ENCODE measurements around the gene MVB12A. TPM values are rescaled to one million over a fixed set of nuclear protein-coding genes. Genes with fewer than 3 reads are reported as not detected.

The MVB12A gene
- total RNA-seq, 2 experiments from 2014 or later = 36.5 to 42.4 TPM

- POLR2A ChIA-PET = no interaction called here
- intact Hi-C loops (cut with micrococcal nuclease) = loop anchor here (5.0 kb wide), 1 partner anchor 130 kb away; the partner anchor contains the start of gene GTPBP3
These were observed 47.8 kb downstream of the MVB12A start for GRCh38 chr19:17467471-17468301.

GRCh38 chr19:17468302-17469091 is 48.6 kb downstream of the MVB12A start:
- intact Hi-C loops (cut with micrococcal nuclease) = loop anchor here (5.0 kb wide), 1 partner anchor 131 kb away; the partner anchor contains the start of gene GTPBP3
- Mint-ChIP-seq H3K4me1 (ENCODE audit: low read depth) (peaks cover 25% of the 10 kb centered on the region), H3K27me3 (no peaks in the 10 kb centered on the region), H3K36me3 (no peaks in the 10 kb centered on the region), H3K27ac (no peak overlapping the region), H3K9me3 (no peaks in the 10 kb centered on the region), H3K4me3 (peak overlapping the region; percentile 90)
- POLR2A ChIA-PET = interaction anchor here (0.5 kb wide), 1 partner anchor 63 kb away, joined by 3 read pairs; the partner anchor contains the start of gene BST2
- no peak for DNase-seq
- CTCF ChIA-PET = interaction anchor here (0.7 to 1.4 kb wide), 4 partner anchors 20 to 74 kb away, joined by 3 to 4 read pairs (median 4); partner anchors contain the start of genes BST2, PGLS and TMEM221

More at GRCh38 chr19:17467471-17468301, 47.8 kb downstream of the MVB12A start:
- H3K4me3 Mint-ChIP-seq = no peak overlapping the region
- H3K36me3 Mint-ChIP-seq = no peaks in the 10 kb centered on the region
- H3K9me3 Mint-ChIP-seq = no peaks in the 10 kb centered on the region
- peaks cover 18% of the 10 kb centered on the region for H3K4me1 Mint-ChIP-seq (ENCODE audit: low read depth)
- no peaks in the 10 kb centered on the region for H3K27me3 Mint-ChIP-seq
- no peak overlapping the region for H3K27ac Mint-ChIP-seq
- DNase-seq = no peak
- CTCF ChIA-PET = interaction anchor here (0.6 to 4.1 kb wide), 11 partner anchors 19 to 158 kb away, joined by 3 to 23 read pairs (median 4); partner anchors contain the start of genes DDA1 and TMEM221

GRCh38 chr19:17469092-17469480 is 49.2 kb downstream of the MVB12A start:
- peak overlapping the region; percentile 90 for H3K4me3 Mint-ChIP-seq
- H3K4me1 Mint-ChIP-seq (ENCODE audit: low read depth) = peaks cover 25% of the 10 kb centered on the region
- H3K9me3 Mint-ChIP-seq = no peaks in the 10 kb centered on the region
- H3K36me3 Mint-ChIP-seq = no peaks in the 10 kb centered on the region
- CTCF ChIA-PET = interaction anchor here (0.7 to 1.1 kb wide), 2 partner anchors 42 to 64 kb away, joined by 4 read pairs; partner anchors contain the start of genes BST2 and PGLS
- intact Hi-C loops (cut with micrococcal nuclease) = loop anchor here (5.0 kb wide), 1 partner anchor 132 kb away; the partner anchor contains the start of gene GTPBP3
- H3K27ac Mint-ChIP-seq = peak overlapping the region; percentile 45
- POLR2A ChIA-PET = interaction anchor here (0.5 kb wide), 1 partner anchor 64 kb away, joined by 3 read pairs; the partner anchor contains the start of gene BST2
- no peak for DNase-seq
- no peaks in the 10 kb centered on the region for H3K27me3 Mint-ChIP-seq

GRCh38 chr19:17469481-17470067 is 49.7 kb downstream of the MVB12A start:
- DNase-seq = peak; percentile 95
- Mint-ChIP-seq H3K27me3 (no peaks in the 10 kb centered on the region), H3K27ac (peak overlapping the region; percentile 76), H3K4me3 (peak overlapping the region; percentile 90), H3K36me3 (no peaks in the 10 kb centered on the region), H3K9me3 (no peaks in the 10 kb centered on the region), H3K4me1 (ENCODE audit: low read depth) (peaks cover 25% of the 10 kb centered on the region)
- CTCF ChIA-PET = interaction anchor here (0.7 to 1.1 kb wide), 2 partner anchors 42 to 64 kb away, joined by 4 read pairs; partner anchors contain the start of genes BST2 and PGLS
- intact Hi-C loops (cut with micrococcal nuclease) = loop anchor here (1.0 to 5.0 kb wide), 4 partner anchors 27 to 132 kb away; partner anchors contain the start of gene GTPBP3
- POLR2A ChIA-PET = no interaction called here

- Mint-ChIP-seq H3K4me1 (ENCODE audit: low read depth) (peaks cover 25% of the 10 kb centered on the region), H3K27ac (peak within 1 kb of the TSS; percentile 76), H3K27me3 (no peaks in the 10 kb centered on the region), H3K9me3 (no peaks in the 10 kb centered on the region), H3K36me3 (no peaks in the 10 kb centered on the region), H3K4me3 (peak within 1 kb of the TSS; percentile 90)
- CTCF ChIA-PET = interaction anchor here (0.8 to 6.2 kb wide), 2 partner anchors 22 to 26 kb away, joined by 3 to 29 read pairs; partner anchors contain the start of gene TMEM221
- intact Hi-C loops (cut with micrococcal nuclease) = loop anchor here (1.0 to 2.0 kb wide), 3 partner anchors 26 to 67 kb away; no protein-coding TSS in a partner anchor
- DNase-seq = peak; percentile 93
- POLR2A ChIA-PET = no interaction called here
These were observed 50.4 kb downstream of the MVB12A start, which contains the start of gene SLC27A1 for GRCh38 chr19:17470068-17470841. Gene SLC27A1 (plus strand): TSS chr19:17470524. CDS start chr19:17470541, 17 bp downstream.

- no peak for DNase-seq
- no peak overlapping the region for H3K27ac Mint-ChIP-seq
- intact Hi-C loops (cut with micrococcal nuclease) = loop anchor here (2.0 kb wide), 3 partner anchors 41 to 103 kb away; no protein-coding TSS in a partner anchor
- no peaks in the 10 kb centered on the region for H3K9me3 Mint-ChIP-seq
- peaks cover 21% of the 10 kb centered on the region for H3K4me1 Mint-ChIP-seq (ENCODE audit: low read depth)
- H3K4me3 Mint-ChIP-seq = peak overlapping the region; percentile 90
- ChIA-PET CTCF (interaction anchor here (0.8 to 6.2 kb wide), 3 partner anchors 21 to 25 kb away, joined by 3 to 29 read pairs (median 3); partner anchors contain the start of gene TMEM221), POLR2A (interaction anchor here (0.9 kb wide), 1 partner anchor 40 kb away, joined by 3 read pairs; the partner anchor contains the start of gene PGLS)
- no peaks in the 10 kb centered on the region for H3K27me3 Mint-ChIP-seq
- no peaks in the 10 kb centered on the region for H3K36me3 Mint-ChIP-seq
These were observed 51.7 kb downstream of the MVB12A start for GRCh38 chr19:17471410-17472125.

- Mint-ChIP-seq H3K4me1 (ENCODE audit: low read depth) (peaks cover 21% of the 10 kb centered on the region), H3K9me3 (no peaks in the 10 kb centered on the region), H3K27ac (no peak overlapping the region), H3K4me3 (no peak overlapping the region), H3K27me3 (no peaks in the 10 kb centered on the region), H3K36me3 (no peaks in the 10 kb centered on the region)
- ChIA-PET POLR2A (no interaction called here), CTCF (interaction anchor here (6.2 kb wide), 1 partner anchor 23 kb away, joined by 29 read pairs; no protein-coding TSS in a partner anchor)
- intact Hi-C loops (cut with micrococcal nuclease) = loop anchor here (2.0 kb wide), 1 partner anchor 102 kb away; no protein-coding TSS in a partner anchor
- DNase-seq = peak; percentile 45
These were observed 53.2 kb downstream of the MVB12A start for GRCh38 chr19:17473041-17473440.

Other genes starting within 250 kb of the MVB12A start
- 10 to 100 TPM; 24.6 to 28.5 TPM for gene USE1, start 204.7 kb upstream of the MVB12A start, total RNA-seq
- gene OCEL1, start 193.8 kb upstream of the MVB12A start, total RNA-seq = 10 to 100 TPM; 17.6 to 17.9 TPM
- 10 to 100 TPM; 10.2 to 10.4 TPM for gene NR2F6, start 174.1 kb upstream of the MVB12A start, total RNA-seq
- under 1 TPM in 1 of 2 experiments, not detected in 1; 0.24 TPM for gene USHBP1, start 155.3 kb upstream of the MVB12A start, total RNA-seq
- 100 to 1,000 TPM; 110 TPM for gene BABAM1, start 152.6 kb upstream of the MVB12A start, total RNA-seq
- gene ANKLE1, start 138.1 kb upstream of the MVB12A start, total RNA-seq = 10 to 100 TPM; 10.5 to 10.7 TPM
- 1 to 10 TPM; 7.7 to 7.9 TPM for gene ABHD8, start 116.6 kb upstream of the MVB12A start, total RNA-seq
- gene MRPL34, start 114.2 kb upstream of the MVB12A start, total RNA-seq = 10 to 100 TPM; 92.9 to 93.7 TPM
- 10 to 100 TPM; 37.2 to 37.5 TPM for gene DDA1, start 110.5 kb upstream of the MVB12A start, total RNA-seq
- gene ANO8, start 85.2 kb upstream of the MVB12A start, total RNA-seq = 1 to 10 TPM; 5.8 to 6.0 TPM
- gene GTPBP3, start 82.5 kb upstream of the MVB12A start, total RNA-seq = 10 to 100 TPM; 37.7 to 41.4 TPM
- under 1 TPM in 1 of 2 experiments, not detected in 1; 0.14 TPM for gene PLVAP, start 42.7 kb upstream of the MVB12A start, total RNA-seq
- 1 to 10 TPM; 1.4 to 2.3 TPM for gene CCDC194, start 25.9 kb upstream of the MVB12A start, total RNA-seq
- gene BST2, start 14.4 kb upstream of the MVB12A start, total RNA-seq = 100 to 1,000 TPM; 156 to 164 TPM
- not detected for gene TMEM221, start 28.6 kb downstream of the MVB12A start, total RNA-seq
- gene NXNL1, start 40.9 kb downstream of the MVB12A start, total RNA-seq = not detected
- gene SLC27A1, start 50.5 kb downstream of the MVB12A start, total RNA-seq = 1 to 10 TPM; 4.5 to 4.8 TPM
- gene PGLS, start 91.6 kb downstream of the MVB12A start, total RNA-seq = 10 to 100 TPM; 70.1 to 70.5 TPM
- gene COLGALT1, start 135.6 kb downstream of the MVB12A start, total RNA-seq = 10 to 100 TPM; 46.6 to 46.8 TPM

Data from activated CD4-positive, alpha-beta memory T cell treated with anti-CD3 and anti-CD28 coated beads for 36 hours (primary cell).